ENCODE results near the gene RHEX.

The RHEX gene

GRCh38 chr1:206021008-206021625 lies 31.9 kb upstream of the RHEX start:
- no peaks in the 10 kb centered on the region for H3K36me3 Mint-ChIP-seq (ENCODE audit: low read depth)
- peaks cover 4% of the 10 kb centered on the region for H3K4me1 Mint-ChIP-seq (ENCODE audit: low read depth)
- H3K4me3 Mint-ChIP-seq = no peak overlapping the region
- H3K27ac Mint-ChIP-seq = no peak overlapping the region
- no peaks in the 10 kb centered on the region for H3K9me3 Mint-ChIP-seq
- H3K27me3 Mint-ChIP-seq = no peaks in the 10 kb centered on the region

DNA sequence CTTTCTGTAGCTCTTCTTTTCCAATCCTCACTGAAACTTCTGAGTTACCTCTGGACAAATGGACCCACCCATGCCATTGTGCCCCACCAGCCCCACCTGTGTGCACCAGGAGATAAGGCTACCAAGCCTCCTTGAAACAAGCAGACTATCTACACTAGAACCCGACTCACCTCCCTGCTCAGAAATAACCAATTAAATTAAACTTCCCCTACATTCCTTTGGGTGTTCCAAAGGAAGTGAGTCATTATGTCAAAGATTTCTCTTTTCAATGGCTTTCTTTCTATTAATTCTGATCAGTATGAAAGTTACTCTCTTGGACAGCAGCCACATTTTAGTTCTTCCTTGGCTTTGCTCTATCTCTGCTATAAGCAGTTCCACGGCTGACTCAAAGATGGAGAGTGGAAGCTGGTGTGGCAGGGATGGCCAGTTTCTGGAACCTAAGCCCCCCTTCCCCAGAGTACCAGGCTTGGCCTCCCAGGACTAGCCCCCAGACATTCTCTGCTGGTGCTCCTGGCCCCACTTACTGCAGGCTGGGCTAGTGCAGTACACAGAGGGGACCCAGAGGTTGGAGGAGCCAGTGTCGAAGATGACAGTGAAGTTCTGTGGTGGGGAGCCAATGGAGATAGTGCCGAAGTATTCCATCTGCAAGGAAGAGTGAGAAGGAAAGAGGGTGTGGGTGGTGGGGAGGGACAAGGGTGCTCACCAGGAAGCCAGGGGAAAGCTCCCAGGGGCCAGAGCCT lies 31.2 kb upstream of the RHEX start:
- Mint-ChIP-seq H3K4me1 (ENCODE audit: low read depth) (peaks cover 4% of the 10 kb centered on the region), H3K9me3 (no peaks in the 10 kb centered on the region), H3K4me3 (no peak overlapping the region), H3K27me3 (peaks cover under 1% of the 10 kb centered on the region), H3K36me3 (ENCODE audit: low read depth) (no peaks in the 10 kb centered on the region), H3K27ac (no peak overlapping the region)

DNA sequence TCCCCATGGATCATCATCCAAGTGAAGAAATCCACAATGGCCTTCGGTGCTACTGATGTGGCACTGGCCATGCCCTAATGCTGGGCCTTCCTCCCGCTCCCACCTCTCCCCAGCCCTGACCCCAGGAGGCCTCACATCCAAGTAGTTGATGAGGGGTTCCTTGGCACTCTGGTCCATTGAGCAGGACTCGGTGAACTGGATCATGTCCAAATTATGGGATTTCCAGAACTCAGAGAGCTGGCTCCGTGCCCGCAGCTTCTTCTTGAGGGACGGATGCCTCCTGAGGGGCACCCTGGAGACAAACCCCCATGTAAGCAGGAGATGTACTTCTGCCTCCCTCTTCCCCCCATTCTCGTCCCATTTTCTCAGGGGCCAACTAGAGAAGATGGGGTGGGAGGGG lies 30.2 kb upstream of the RHEX start:
- H3K36me3 Mint-ChIP-seq (ENCODE audit: low read depth) = no peaks in the 10 kb centered on the region
- peaks cover 4% of the 10 kb centered on the region for H3K4me1 Mint-ChIP-seq (ENCODE audit: low read depth)
- no peaks in the 10 kb centered on the region for H3K9me3 Mint-ChIP-seq
- no peak overlapping the region for H3K4me3 Mint-ChIP-seq
- H3K27me3 Mint-ChIP-seq = peaks cover 6% of the 10 kb centered on the region
- H3K27ac Mint-ChIP-seq = no peak overlapping the region

DNA sequence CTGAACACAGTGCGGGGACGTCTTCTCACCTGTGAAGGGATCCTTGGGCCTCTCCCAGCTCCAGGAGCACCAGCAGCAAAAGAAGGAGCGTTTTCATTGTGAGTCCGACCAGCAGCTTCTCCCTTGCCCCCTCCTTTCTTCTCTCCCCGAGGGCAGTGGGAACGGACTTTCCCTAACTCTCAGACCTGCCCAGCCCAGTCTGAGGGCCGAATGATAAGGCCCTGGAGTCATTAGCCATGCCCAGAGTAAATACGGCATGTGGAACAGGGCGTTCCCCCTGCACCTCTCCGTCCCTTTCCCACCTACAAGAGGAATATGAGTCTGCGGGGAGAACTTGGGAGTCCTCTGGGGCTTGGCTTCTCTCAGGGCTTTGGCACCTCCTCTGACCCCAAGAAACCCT lies 29.3 kb upstream of the RHEX start, which contains the start of gene CTSE:
Gene CTSE (minus strand): TSS at position 201 of the 400 bp plus-strand sequence. CDS start 104 bp downstream, at position 97.
- Mint-ChIP-seq H3K4me3 (no peak within 1 kb of the TSS), H3K9me3 (no peaks in the 10 kb centered on the region), H3K27me3 (peaks cover 6% of the 10 kb centered on the region), H3K27ac (no peak within 1 kb of the TSS), H3K36me3 (ENCODE audit: low read depth) (no peaks in the 10 kb centered on the region), H3K4me1 (ENCODE audit: low read depth) (peaks cover 4% of the 10 kb centered on the region)

- H3K4me3 Mint-ChIP-seq = no peak overlapping the region
- no peaks in the 10 kb centered on the region for H3K9me3 Mint-ChIP-seq
- no peaks in the 10 kb centered on the region for H3K36me3 Mint-ChIP-seq (ENCODE audit: low read depth)
- H3K4me1 Mint-ChIP-seq (ENCODE audit: low read depth) = peaks cover 4% of the 10 kb centered on the region
- peaks cover 10% of the 10 kb centered on the region for H3K27me3 Mint-ChIP-seq
- H3K27ac Mint-ChIP-seq = no peak overlapping the region
Observed at GRCh38 chr1:206025283-206025820, 27.6 kb upstream of the RHEX start.

DNA sequence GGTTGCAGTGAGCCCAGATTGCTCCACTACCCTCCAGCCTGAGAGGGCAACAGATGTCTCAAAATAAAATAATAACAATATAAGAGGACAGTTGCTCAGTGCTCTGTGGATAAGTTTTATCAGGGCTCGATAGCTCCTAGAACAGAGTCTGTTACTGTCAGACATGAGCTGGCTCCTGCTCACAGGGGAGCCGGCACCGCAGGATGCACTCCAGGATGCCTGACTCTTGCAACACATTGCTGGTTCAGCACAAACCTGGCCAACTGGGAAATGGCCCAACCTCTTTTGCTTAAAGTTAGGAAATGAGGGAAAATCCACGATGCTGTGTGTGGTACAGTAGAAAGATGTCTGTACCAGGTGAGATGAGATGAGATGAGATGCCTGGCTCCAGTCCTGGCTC lies 23.5 kb upstream of the RHEX start:
- Mint-ChIP-seq H3K4me3 (no peak overlapping the region), H3K9me3 (no peaks in the 10 kb centered on the region), H3K4me1 (ENCODE audit: low read depth) (peaks cover 4% of the 10 kb centered on the region), H3K27me3 (peaks cover 27% of the 10 kb centered on the region), H3K27ac (no peak overlapping the region), H3K36me3 (ENCODE audit: low read depth) (no peaks in the 10 kb centered on the region)

DNA sequence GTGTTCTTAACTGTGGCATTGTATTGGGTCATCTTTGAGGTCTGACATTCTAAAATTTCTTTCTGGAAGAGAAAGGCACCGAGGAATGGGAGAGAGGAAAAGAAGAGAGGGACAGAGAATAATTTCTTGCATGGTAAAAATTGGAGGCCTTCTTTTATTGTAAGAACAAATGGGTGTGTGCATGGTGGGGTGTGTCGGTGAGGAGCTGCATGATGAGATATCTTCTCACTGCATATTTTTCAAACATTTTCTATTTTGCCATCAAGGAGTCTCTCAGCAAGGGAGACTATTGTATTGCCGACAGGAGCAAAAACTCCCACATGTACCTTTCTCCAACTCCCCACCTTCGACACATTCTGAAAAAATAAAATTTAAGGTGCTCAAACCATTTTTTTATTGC lies 22.8 kb upstream of the RHEX start:
- H3K4me1 Mint-ChIP-seq (ENCODE audit: low read depth) = peaks cover 11% of the 10 kb centered on the region
- no peak overlapping the region for H3K4me3 Mint-ChIP-seq
- no peaks in the 10 kb centered on the region for H3K36me3 Mint-ChIP-seq (ENCODE audit: low read depth)
- no peaks in the 10 kb centered on the region for H3K9me3 Mint-ChIP-seq
- H3K27ac Mint-ChIP-seq = no peak overlapping the region
- H3K27me3 Mint-ChIP-seq = peaks cover 34% of the 10 kb centered on the region

GRCh38 chr1:206030714-206031113 lies 22.3 kb upstream of the RHEX start:
- no peak overlapping the region for H3K27ac Mint-ChIP-seq
- peaks cover 11% of the 10 kb centered on the region for H3K4me1 Mint-ChIP-seq (ENCODE audit: low read depth)
- no peaks in the 10 kb centered on the region for H3K36me3 Mint-ChIP-seq (ENCODE audit: low read depth)
- H3K27me3 Mint-ChIP-seq = peaks cover 39% of the 10 kb centered on the region
- H3K4me3 Mint-ChIP-seq = no peak overlapping the region
- H3K9me3 Mint-ChIP-seq = no peaks in the 10 kb centered on the region

- Mint-ChIP-seq H3K9me3 (no peaks in the 10 kb centered on the region), H3K36me3 (ENCODE audit: low read depth) (no peaks in the 10 kb centered on the region), H3K27me3 (peaks cover 37% of the 10 kb centered on the region), H3K27ac (no peak overlapping the region), H3K4me1 (ENCODE audit: low read depth) (peaks cover 20% of the 10 kb centered on the region), H3K4me3 (no peak overlapping the region)
Observed at GRCh38 chr1:206032380-206033140, 20.4 kb upstream of the RHEX start.

DNA sequence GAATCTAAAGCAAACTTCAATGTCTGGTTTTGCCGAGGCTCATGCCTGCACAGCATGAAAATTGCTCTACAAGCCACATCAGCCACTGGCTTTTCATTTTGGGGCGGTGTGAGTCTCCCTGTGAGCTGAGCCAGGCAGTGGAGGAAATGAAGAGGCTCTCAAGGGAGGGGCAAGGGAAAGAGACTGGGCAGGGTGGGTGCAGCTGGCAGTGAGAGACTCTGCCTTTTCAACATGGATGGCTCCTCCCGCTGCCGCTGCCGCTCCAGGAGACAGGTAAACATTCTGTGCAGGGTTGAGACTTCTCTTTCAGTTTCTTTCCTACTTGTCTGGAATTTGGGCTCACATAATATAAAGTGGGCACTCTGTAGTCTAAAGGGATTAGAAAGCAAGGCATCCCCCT lies 17.9 kb upstream of the RHEX start:
- Mint-ChIP-seq H3K9me3 (no peaks in the 10 kb centered on the region), H3K27ac (peak overlapping the region; percentile 45), H3K4me1 (ENCODE audit: low read depth) (peaks cover 36% of the 10 kb centered on the region), H3K36me3 (ENCODE audit: low read depth) (no peaks in the 10 kb centered on the region), H3K4me3 (peak overlapping the region; percentile 65), H3K27me3 (peaks cover 36% of the 10 kb centered on the region)

DNA sequence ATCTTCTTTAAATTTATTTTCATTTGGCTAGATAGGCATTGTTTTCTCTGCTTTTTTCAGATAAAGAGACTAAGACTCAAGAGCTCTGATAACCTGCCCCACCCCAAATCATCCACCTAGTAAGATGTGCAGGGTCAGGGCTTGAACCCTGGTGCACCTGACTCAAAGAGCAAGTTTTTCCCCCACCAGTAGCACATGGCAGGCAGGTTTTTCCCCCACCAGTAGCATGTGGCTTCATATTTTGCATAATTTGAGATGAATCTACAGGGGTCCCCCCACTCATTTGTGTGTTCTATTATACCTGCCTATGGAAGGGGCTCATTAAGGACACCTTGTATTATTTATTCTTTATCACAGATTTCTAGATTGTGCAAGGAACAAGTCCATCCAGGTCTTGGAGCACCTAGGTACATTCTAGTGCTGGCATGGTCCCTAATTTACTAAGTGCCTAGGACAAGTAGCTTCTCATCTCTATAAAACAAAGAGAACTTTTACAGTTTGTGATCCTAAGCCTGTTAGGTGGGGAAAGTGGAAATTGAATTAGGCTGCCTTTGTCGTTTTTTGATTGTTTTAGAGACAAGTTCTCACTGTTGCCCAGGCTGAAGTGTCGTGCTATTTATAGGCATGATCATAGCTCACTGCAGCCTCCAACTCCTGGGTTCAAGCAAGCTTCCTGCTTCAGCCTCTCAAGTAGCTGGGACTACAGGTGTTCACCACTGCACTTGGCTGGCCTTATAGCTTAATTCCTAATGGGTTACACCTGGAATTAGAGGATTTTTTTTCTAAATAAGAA lies 16.1 kb upstream of the RHEX start:
- peaks cover 34% of the 10 kb centered on the region for H3K27me3 Mint-ChIP-seq
- no peaks in the 10 kb centered on the region for H3K9me3 Mint-ChIP-seq
- no peaks in the 10 kb centered on the region for H3K36me3 Mint-ChIP-seq (ENCODE audit: low read depth)
- H3K4me1 Mint-ChIP-seq (ENCODE audit: low read depth) = peaks cover 36% of the 10 kb centered on the region
- no peak overlapping the region for H3K4me3 Mint-ChIP-seq
- H3K27ac Mint-ChIP-seq = peak overlapping the region; percentile 22

DNA sequence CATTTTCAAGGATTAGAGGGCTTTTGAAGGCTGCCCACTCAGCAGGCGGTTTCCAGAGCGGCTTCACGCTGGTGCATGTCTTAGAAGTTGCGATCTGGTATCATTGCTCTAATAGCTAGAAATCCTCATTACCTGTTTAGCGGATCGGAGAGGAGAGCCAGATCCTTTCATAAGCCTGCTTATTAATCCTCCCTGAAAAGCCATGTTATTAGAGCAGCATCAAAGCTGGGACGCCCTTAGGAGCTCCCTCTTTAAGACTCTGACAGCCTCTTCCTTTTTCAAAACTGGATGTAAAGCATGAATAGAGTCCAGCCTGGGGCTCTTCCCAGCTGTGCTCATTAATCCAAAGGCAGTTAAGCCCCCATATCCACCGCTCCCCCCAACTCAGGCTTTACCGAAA lies 15.4 kb upstream of the RHEX start:
- peaks cover 36% of the 10 kb centered on the region for H3K4me1 Mint-ChIP-seq (ENCODE audit: low read depth)
- peaks cover 30% of the 10 kb centered on the region for H3K27me3 Mint-ChIP-seq

GRCh38 chr1:206039046-206039973 lies 13.7 kb upstream of the RHEX start:
- Mint-ChIP-seq H3K4me1 (ENCODE audit: low read depth) (peaks cover 33% of the 10 kb centered on the region), H3K36me3 (ENCODE audit: low read depth) (no peaks in the 10 kb centered on the region), H3K27ac (peak overlapping the region; percentile 41), H3K27me3 (peaks cover 22% of the 10 kb centered on the region), H3K9me3 (no peaks in the 10 kb centered on the region), H3K4me3 (no peak overlapping the region)

More for the DNA sequence above, 15.4 kb upstream of the RHEX start:
- Mint-ChIP-seq H3K27ac (no peak overlapping the region), H3K36me3 (ENCODE audit: low read depth) (no peaks in the 10 kb centered on the region), H3K4me3 (no peak overlapping the region), H3K9me3 (no peaks in the 10 kb centered on the region)

All from stimulated activated naive CD8-positive, alpha-beta T cell treated with anti-CD3 and anti-CD28 coated beads, Interleukin-15, Interleukin-2, amounts not matched to agents 100 ng/mL and 50 ng/mL, for 24 hours (primary cell).